HEK293 (cell line): ENCODE measurements around the gene PLCL2.

Experiments
- CTCF ChIA-PET: fragments of 350-600 bp; formaldehyde crosslinking; extraction: SDS; loops from one replicate; lab custom pipeline; 2021; ENCODE audit warnings: antibody characterized with exemption; lab: Yijun Ruan, JAX
- POLR2A ChIA-PET: fragments of 300-600 bp; formaldehyde crosslinking; extraction: SDS; loops from one replicate; lab custom pipeline; 2020; ENCODE audit warnings: antibody characterized with exemption, inconsistent platforms; lab: Yijun Ruan, JAX
- H3K27ac ChIP-seq: fragments of 200-500 bp; sonication (Bioruptor generic); 2 replicates; pipeline ENCODE4 v1.5.1; 2014; ENCODE audit warnings: low read depth, low read length, control low read depth, inconsistent platforms; ENCODE audit errors: extremely low read depth
- H3K36me3 ChIP-seq, 2 experiments: fragments of 200-500 bp in 1 of 2; sonication (Bioruptor generic) in 1 of 2; 1 replicate in 1 of 2; 2 replicates in 1 of 2; pipeline ENCODE4 v1.5.1; 2014 to 2017; ENCODE audit warnings: inconsistent platforms in 2 of 2, low read length in 2 of 2; ENCODE audit not compliant: control insufficient read depth in 2 of 2, insufficient read depth in 1 of 2
- H3K4me1 ChIP-seq: fragments of 200-500 bp; sonication (Bioruptor generic); 2 replicates; pipeline ENCODE4 v1.5.1; 2014; ENCODE audit warnings: mild to moderate bottlenecking, low read length, inconsistent platforms; ENCODE audit not compliant: control insufficient read depth, insufficient read depth
- H3K4me3 ChIP-seq: 2 replicates; pipeline ENCODE4 v1.5.1; 2011; ENCODE audit warnings: low read depth, mild to moderate bottlenecking, control low read depth, low read length, moderate library complexity
- H3K9me3 ChIP-seq: fragments of 200-500 bp; sonication (Bioruptor generic); 2 replicates; pipeline ENCODE4 v1.5.1; 2014; ENCODE audit warnings: low read depth, low read length, inconsistent platforms; ENCODE audit not compliant: control insufficient read depth, insufficient read depth
- FEZF1 ChIP-seq: fragments of 450-650 bp; formaldehyde crosslinking; IDR thresholded peaks from 2 replicates; pipeline ENCODE4 v1.5.1; 2016; ENCODE audit warnings: missing biosample characterization, missing genetic modification characterization
- KLF10 ChIP-seq: fragments of 450-650 bp; IDR thresholded peaks from 2 replicates; pipeline ENCODE4 v1.5.1; 2018; ENCODE audit warnings: missing biosample characterization, mild to moderate bottlenecking, missing genetic modification characterization
- ZBTB1 ChIP-seq: fragments of 450-650 bp; formaldehyde crosslinking; IDR thresholded peaks from 2 replicates; pipeline ENCODE4 v1.5.1; 2016; ENCODE audit warnings: missing biosample characterization, missing genetic modification characterization
- ZNF10 ChIP-seq: fragments of 450-650 bp; formaldehyde crosslinking; IDR thresholded peaks from 2 replicates; pipeline ENCODE4 v1.5.1; 2017; ENCODE audit warnings: missing biosample characterization, missing genetic modification characterization
- ZNF155 ChIP-seq: fragments of 450-650 bp; formaldehyde crosslinking; IDR thresholded peaks from 2 replicates; pipeline ENCODE4 v1.5.1; 2016; ENCODE audit warnings: missing biosample characterization, missing genetic modification characterization
- ZNF174 ChIP-seq: fragments of 450-650 bp; formaldehyde crosslinking; IDR thresholded peaks from 2 replicates; pipeline ENCODE4 v1.5.0; 2017; ENCODE audit warnings: missing biosample characterization, mild to moderate bottlenecking, missing genetic modification characterization
- ZNF223 ChIP-seq: fragments of 450-650 bp; formaldehyde crosslinking; IDR thresholded peaks from 2 replicates; pipeline ENCODE4 v1.5.1; 2016; ENCODE audit warnings: missing biosample characterization, missing genetic modification characterization
- ZNF239 ChIP-seq: fragments of 450-650 bp; formaldehyde crosslinking; IDR thresholded peaks from 2 replicates; pipeline ENCODE4 v1.5.1; 2016; ENCODE audit warnings: missing biosample characterization, missing genetic modification characterization
- ZNF266 ChIP-seq: fragments of 450-650 bp; formaldehyde crosslinking; IDR thresholded peaks from 2 replicates; pipeline ENCODE4 v1.5.1; 2016; ENCODE audit warnings: missing biosample characterization, missing genetic modification characterization, low read depth
- ZNF341 ChIP-seq: fragments of 450-650 bp; formaldehyde crosslinking; IDR thresholded peaks from 2 replicates; pipeline ENCODE4; 2016; ENCODE audit warnings: low read depth, missing biosample characterization, missing genetic modification characterization
- ZNF37A ChIP-seq: fragments of 450-650 bp; IDR thresholded peaks from 2 replicates; pipeline ENCODE4 v1.5.1; 2018; ENCODE audit warnings: missing biosample characterization, missing genetic modification characterization
- ZNF600 ChIP-seq: fragments of 450-650 bp; formaldehyde crosslinking; IDR thresholded peaks from 2 replicates; pipeline ENCODE4 v1.5.1; 2016; ENCODE audit warnings: missing biosample characterization, missing genetic modification characterization
- ZNF768 ChIP-seq: fragments of 450-650 bp; formaldehyde crosslinking; IDR thresholded peaks from 2 replicates; pipeline ENCODE4 v1.5.1; 2018; ENCODE audit warnings: missing biosample characterization, mild to moderate bottlenecking, missing genetic modification characterization
- ZNF776 ChIP-seq: fragments of 450-650 bp; formaldehyde crosslinking; IDR thresholded peaks from 2 replicates; pipeline ENCODE4 v1.5.0; 2017; ENCODE audit warnings: missing biosample characterization, missing genetic modification characterization, borderline replicate concordance
- ZNF785 ChIP-seq: fragments of 450-650 bp; formaldehyde crosslinking; IDR thresholded peaks from 2 replicates; pipeline ENCODE4 v1.5.1; 2016; ENCODE audit warnings: missing biosample characterization, missing genetic modification characterization
- ZNF791 ChIP-seq: fragments of 450-650 bp; formaldehyde crosslinking; IDR thresholded peaks from 2 replicates; pipeline ENCODE4 v1.5.1; 2016; ENCODE audit warnings: missing biosample characterization, missing genetic modification characterization
- ZNF843 ChIP-seq: fragments of 450-650 bp; formaldehyde crosslinking; IDR thresholded peaks from 2 replicates; pipeline ENCODE4 v1.5.1; 2016; ENCODE audit warnings: missing biosample characterization, missing genetic modification characterization
- ZSCAN30 ChIP-seq: fragments of 450-650 bp; IDR thresholded peaks from 2 replicates; pipeline ENCODE4 v1.5.1; 2018; ENCODE audit warnings: missing biosample characterization, mild to moderate bottlenecking, missing genetic modification characterization, moderate library complexity
- ZXDB ChIP-seq: fragments of 450-650 bp; formaldehyde crosslinking; IDR thresholded peaks from 2 replicates; pipeline ENCODE4 v1.5.1; 2016; ENCODE audit warnings: missing biosample characterization, missing genetic modification characterization
- TF ChIP-seq, protein P1 (sequence below): fragments of 450-650 bp; IDR thresholded peaks from 2 replicates; pipeline ENCODE4 v1.5.1; 2018; ENCODE audit warnings: missing biosample characterization, missing genetic modification characterization
- TF ChIP-seq, protein P2 (sequence below): fragments of 450-650 bp; formaldehyde crosslinking; IDR thresholded peaks from 2 replicates; pipeline ENCODE4; 2016; ENCODE audit warnings: missing biosample characterization, missing genetic modification characterization
- TF ChIP-seq, protein P3 (sequence below): fragments of 450-650 bp; formaldehyde crosslinking; IDR thresholded peaks from 2 replicates; pipeline ENCODE4 v1.5.1; 2016; ENCODE audit warnings: missing biosample characterization, missing genetic modification characterization
- TF ChIP-seq, protein P4 (sequence below): fragments of 450-650 bp; formaldehyde crosslinking; IDR thresholded peaks from 2 replicates; pipeline ENCODE4 v1.5.1; 2016; ENCODE audit warnings: missing biosample characterization, missing genetic modification characterization
- TF ChIP-seq, protein P5 (sequence below): fragments of 450-650 bp; formaldehyde crosslinking; IDR thresholded peaks from 2 replicates; pipeline ENCODE4 v1.5.1; 2017; ENCODE audit warnings: missing biosample characterization, missing genetic modification characterization
- TF ChIP-seq, protein P6 (sequence below): fragments of 450-650 bp; formaldehyde crosslinking; IDR thresholded peaks from 2 replicates; pipeline ENCODE4 v1.5.1; 2016; ENCODE audit warnings: missing biosample characterization, missing genetic modification characterization

The PLCL2 gene

DNA sequence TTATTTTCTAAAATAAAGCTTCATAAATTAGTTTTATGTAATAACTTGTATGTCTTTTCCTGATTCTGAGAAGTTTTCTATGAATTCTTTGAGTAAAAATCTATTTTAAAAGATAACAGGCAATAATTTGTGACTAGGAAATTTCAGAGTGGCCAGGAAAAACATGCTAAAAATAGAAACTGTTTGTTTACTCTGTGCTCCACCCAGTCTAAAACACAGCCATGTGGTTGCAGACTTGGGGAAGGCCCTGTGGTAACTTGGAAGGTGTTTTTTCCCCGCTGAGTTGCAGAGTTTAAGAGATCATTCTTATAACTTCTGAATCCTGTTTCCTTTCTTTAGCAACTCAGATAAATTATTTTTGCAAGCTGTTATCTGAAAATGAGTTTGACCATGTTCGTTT lies 21.9 kb downstream of the PLCL2 start (continued):
- TF ChIP-seq, protein P1, sequence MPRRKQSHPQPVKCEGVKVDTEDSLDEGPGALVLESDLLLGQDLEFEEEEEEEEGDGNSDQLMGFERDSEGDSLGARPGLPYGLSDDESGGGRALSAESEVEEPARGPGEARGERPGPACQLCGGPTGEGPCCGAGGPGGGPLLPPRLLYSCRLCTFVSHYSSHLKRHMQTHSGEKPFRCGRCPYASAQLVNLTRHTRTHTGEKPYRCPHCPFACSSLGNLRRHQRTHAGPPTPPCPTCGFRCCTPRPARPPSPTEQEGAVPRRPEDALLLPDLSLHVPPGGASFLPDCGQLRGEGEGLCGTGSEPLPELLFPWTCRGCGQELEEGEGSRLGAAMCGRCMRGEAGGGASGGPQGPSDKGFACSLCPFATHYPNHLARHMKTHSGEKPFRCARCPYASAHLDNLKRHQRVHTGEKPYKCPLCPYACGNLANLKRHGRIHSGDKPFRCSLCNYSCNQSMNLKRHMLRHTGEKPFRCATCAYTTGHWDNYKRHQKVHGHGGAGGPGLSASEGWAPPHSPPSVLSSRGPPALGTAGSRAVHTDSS (tag by site-specific recombination): no peak
- TF ChIP-seq, all 188 proteins: peak for 8

DNA sequence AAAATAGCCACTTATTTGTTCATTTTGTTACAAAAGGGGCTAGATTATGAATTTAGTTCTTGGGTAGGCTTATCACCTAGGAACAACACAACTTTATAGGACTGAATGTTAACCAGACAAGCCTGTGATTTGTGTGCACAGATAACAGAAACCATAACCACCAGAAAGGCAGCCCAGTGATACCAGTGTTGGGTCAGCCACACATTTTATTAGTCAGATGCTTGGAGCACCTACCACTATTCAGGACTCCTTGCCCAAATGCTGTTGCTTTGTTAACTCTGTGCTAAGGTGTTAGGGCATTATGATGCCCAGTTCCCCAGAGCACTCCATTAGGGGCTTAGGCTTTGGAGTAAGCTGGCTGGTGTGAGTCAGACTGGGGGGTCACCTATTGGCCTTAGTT lies 22.5 kb downstream of the PLCL2 start:
- Histone ChIP-seq H3K27ac (0 out of 2 replicates have a peak overlapping the region, but pooled peaks have one; percentile 21), H3K4me1 (peaks cover 24% of the 10 kb centered on the region), H3K36me3 (no peaks in the 10 kb centered on the region), H3K4me3 (no peak overlapping the region), H3K9me3 (no peaks in the 10 kb centered on the region)
- ChIA-PET CTCF (interaction anchor here (0.9 kb wide), 1 partner anchor 20 kb away, joined by 4 read pairs; no protein-coding TSS in a partner anchor), POLR2A (no interaction called here)
- TF ChIP-seq ZNF600 (tag by site-specific recombination) (0 out of 2 replicates have a peak, but pooled peaks have one; percentile 10), FEZF1 (tag by site-specific recombination) (peak; percentile 52; the same call in 1 of the 2 replicates), ZSCAN30 (tag by site-specific recombination) (0 out of 2 replicates have a peak, but pooled peaks have one; percentile 17), ZNF785 (no peak), ZNF239 (tag by site-specific recombination) (peak; percentile 70; the same call in 1 of the 2 replicates), ZNF843 (tag by site-specific recombination) (peak; percentile 31; the same call in 1 of the 2 replicates), ZXDB (peak; percentile 35; the same call in 1 of the 2 replicates), ZNF223 (tag by site-specific recombination) (no peak), ZNF266 (tag by site-specific recombination) (no peak)
- TF ChIP-seq, protein P2, sequence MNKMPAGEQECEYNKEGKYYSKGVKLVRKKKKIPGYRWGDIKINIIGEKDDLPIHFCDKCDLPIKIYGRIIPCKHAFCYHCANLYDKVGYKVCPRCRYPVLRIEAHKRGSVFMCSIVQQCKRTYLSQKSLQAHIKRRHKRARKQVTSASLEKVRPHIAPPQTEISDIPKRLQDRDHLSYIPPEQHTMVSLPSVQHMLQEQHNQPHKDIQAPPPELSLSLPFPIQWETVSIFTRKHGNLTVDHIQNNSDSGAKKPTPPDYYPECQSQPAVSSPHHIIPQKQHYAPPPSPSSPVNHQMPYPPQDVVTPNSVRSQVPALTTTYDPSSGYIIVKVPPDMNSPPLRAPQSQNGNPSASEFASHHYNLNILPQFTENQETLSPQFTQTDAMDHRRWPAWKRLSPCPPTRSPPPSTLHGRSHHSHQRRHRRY (tag by site-specific recombination): no peak
- TF ChIP-seq, protein P3, sequence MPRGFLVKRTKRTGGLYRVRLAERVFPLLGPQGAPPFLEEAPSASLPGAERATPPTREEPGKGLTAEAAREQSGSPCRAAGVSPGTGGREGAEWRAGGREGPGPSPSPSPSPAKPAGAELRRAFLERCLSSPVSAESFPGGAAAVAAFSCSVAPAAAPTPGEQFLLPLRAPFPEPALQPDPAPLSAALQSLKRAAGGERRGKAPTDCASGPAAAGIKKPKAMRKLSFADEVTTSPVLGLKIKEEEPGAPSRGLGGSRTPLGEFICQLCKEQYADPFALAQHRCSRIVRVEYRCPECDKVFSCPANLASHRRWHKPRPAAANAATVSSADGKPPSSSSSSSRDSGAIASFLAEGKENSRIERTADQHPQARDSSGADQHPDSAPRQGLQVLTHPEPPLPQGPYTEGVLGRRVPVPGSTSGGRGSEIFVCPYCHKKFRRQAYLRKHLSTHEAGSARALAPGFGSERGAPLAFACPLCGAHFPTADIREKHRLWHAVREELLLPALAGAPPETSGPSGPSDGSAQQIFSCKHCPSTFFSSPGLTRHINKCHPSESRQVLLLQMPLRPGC (tag by site-specific recombination): no peak
- TF ChIP-seq, protein P4, sequence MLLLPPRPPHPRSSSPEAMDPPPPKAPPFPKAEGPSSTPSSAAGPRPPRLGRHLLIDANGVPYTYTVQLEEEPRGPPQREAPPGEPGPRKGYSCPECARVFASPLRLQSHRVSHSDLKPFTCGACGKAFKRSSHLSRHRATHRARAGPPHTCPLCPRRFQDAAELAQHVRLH (tag by site-specific recombination): peak; percentile 64; the same call in 1 of the 2 replicates

DNA sequence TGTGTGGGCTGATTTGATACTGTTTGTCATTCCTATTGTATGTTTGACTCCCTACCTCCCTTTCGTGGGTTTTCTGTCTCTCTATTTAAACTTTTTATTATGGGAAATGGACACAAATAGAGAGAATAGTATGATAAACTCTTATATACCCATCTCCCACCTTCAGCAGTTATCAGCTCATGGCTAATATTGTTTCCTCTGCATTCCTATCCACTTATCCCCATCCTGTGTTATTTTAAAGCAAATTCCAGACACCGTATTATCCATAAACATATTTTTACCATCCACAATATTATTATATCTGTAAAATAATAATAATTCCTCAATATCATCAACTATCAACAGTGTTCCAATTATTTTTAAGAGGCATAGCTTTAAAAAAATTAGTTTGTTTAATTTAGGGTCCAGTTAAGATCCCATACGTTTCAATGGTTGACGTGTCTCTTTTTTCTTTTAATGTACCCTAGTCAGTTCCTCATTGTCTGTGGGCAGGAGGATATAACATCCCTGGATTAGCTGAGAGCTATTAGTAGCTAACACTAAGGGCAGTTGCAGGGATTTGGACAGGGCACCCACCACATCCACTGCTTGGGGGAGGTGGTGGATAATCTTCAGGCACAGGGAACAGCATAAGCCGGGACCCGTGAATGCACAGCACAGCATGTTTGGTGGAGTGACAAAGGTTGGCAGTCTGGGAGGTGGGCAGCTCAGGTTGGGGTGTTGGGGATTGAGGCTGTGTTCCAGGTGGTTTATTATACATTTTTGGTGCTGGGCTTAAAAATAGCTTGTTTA lies 23.5 kb downstream of the PLCL2 start:
- no peak overlapping the region for H3K27ac ChIP-seq
- ChIA-PET CTCF (no interaction called here), POLR2A (interaction anchor here (1.8 kb wide), 1 partner anchor 24 kb away, joined by 6 read pairs; no protein-coding TSS in a partner anchor)
- H3K4me3 ChIP-seq: no peak overlapping the region
- H3K36me3 ChIP-seq: no peaks in the 10 kb centered on the region
- peaks cover 24% of the 10 kb centered on the region for H3K4me1 ChIP-seq
- H3K9me3 ChIP-seq: no peaks in the 10 kb centered on the region
- TF ChIP-seq ZNF155 (tag by site-specific recombination) (no peak), ZNF768 (tag by site-specific recombination) (no peak), ZBTB1 (no peak), ZNF341 (tag by site-specific recombination) (no peak), KLF10 (tag by site-specific recombination) (no peak), ZNF174 (no peak), ZNF776 (tag by site-specific recombination) (no peak), ZNF37A (tag by site-specific recombination) (no peak), ZSCAN30 (tag by site-specific recombination) (no peak), ZNF791 (tag by site-specific recombination) (no peak), ZNF10 (tag by site-specific recombination) (no peak)
- TF ChIP-seq, protein P5, sequence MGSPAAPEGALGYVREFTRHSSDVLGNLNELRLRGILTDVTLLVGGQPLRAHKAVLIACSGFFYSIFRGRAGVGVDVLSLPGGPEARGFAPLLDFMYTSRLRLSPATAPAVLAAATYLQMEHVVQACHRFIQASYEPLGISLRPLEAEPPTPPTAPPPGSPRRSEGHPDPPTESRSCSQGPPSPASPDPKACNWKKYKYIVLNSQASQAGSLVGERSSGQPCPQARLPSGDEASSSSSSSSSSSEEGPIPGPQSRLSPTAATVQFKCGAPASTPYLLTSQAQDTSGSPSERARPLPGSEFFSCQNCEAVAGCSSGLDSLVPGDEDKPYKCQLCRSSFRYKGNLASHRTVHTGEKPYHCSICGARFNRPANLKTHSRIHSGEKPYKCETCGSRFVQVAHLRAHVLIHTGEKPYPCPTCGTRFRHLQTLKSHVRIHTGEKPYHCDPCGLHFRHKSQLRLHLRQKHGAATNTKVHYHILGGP (tag by site-specific recombination): no peak
- TF ChIP-seq, protein P6, sequence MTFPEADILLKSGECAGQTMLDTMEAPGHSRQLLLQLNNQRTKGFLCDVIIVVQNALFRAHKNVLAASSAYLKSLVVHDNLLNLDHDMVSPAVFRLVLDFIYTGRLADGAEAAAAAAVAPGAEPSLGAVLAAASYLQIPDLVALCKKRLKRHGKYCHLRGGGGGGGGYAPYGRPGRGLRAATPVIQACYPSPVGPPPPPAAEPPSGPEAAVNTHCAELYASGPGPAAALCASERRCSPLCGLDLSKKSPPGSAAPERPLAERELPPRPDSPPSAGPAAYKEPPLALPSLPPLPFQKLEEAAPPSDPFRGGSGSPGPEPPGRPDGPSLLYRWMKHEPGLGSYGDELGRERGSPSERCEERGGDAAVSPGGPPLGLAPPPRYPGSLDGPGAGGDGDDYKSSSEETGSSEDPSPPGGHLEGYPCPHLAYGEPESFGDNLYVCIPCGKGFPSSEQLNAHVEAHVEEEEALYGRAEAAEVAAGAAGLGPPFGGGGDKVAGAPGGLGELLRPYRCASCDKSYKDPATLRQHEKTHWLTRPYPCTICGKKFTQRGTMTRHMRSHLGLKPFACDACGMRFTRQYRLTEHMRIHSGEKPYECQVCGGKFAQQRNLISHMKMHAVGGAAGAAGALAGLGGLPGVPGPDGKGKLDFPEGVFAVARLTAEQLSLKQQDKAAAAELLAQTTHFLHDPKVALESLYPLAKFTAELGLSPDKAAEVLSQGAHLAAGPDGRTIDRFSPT (tag by site-specific recombination): no peak
